Lung microvascular endothelial cell (primary cell): ENCODE results near the gene MED28. TPM values are rescaled to one million over a fixed set of nuclear protein-coding genes. Genes with fewer than 3 reads are reported as not detected.

Source experiments
- DNase-seq, 2 donors: peaks; one replicate each; pipeline versions ENCODE4 v3.0.0 to v3.0.0-alpha.2; 2010; ENCODE audit warnings: low read depth in 2 of 2
- total RNA-seq: library from RNA; depleted of rRNA; stranded (reverse); fragments of >200 nt; gene quantifications from 2 replicates; pipeline ENCODE4 v1.2.1, GENCODE V29; 2014

MED28 gene
- total RNA-seq, 1 donor from 2014 or later = 23.2 TPM

DNA sequence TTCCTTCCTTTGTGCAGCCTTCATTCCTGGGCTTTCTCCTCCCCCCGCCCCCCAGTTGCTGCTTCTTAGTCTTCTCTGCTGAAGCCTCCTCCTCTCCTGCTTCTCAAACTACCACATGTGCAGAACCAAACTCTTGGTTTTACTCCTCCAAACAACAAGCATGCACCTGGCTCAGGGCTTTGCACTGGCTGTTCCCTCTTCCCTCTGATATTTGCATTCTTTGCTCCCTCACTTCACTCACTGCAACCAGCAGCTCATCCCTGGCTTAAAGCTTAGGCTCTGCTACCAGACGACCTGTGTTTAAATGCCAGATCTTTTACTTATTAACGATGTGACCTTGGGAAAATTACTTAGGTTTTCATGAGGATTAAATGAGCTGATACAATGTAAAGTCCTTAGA lies 51.4 kb downstream of the MED28 start:
- DNase-seq = no peak

DNA sequence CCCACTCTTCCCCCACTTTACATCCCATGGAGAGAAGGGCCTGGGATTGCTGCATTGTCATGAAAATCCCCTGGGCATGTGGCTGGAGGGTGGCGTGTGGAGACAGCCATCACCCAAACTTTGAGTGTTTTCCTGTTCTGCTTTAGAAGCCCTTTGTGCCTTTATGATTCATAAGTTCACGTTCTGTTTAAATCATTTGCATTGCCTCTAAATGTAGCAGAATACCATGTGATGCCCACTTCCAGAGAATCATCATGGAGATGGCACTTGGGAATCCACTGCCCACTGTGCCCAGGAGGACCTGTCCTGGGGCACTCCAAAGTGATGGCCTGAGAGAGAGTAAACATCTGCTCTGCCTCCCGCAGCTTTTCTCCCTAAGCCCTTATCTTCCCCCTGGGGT lies 52.8 kb downstream of the MED28 start:
- no peak for DNase-seq

DNA sequence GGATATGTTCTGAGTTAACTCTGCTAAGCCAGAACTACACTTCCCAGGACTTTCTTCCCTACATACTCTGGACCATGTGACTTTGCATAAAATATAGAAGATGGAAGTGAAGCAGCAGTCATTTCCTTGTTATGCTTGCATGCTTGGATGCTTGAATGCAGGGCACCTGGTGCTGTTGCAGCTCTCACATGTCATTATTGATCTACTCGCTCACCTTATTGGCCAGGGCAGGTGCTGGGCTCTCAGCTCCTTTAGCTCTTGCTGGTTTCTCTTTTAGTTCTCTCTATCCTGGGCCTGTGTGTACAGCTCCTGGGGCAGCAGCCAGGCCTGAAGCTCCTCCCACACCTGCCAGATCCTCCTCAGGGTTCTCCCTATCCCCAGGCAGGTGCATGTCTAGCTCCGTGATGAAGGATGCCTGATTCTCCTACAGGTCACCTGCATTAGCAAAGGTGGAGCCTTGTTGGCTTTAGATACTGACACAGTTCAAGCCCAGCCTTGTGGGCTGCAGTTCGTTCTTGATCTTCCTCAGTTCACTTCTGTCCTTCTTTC lies 53.3 kb downstream of the MED28 start:
- no peak for DNase-seq

DNA sequence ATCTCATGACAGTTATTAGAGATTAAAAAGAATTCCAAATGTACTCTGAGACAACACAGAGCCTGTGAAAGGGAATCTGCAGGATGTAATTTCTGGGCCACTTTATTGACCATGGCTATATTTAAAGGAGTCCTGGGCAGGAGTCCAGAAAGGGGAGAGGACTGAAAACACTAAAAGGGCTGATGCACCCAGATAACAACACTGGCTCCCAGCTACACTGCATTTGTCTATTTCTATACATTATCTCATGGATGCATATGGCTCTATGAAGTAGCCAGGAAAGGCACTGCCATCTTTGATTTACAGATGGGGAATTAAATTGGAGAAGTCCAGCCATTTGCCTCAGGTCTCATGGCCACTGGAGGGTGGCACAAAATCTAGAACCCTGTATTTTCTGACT lies 56.0 kb downstream of the MED28 start:
- no peak for DNase-seq

DNA sequence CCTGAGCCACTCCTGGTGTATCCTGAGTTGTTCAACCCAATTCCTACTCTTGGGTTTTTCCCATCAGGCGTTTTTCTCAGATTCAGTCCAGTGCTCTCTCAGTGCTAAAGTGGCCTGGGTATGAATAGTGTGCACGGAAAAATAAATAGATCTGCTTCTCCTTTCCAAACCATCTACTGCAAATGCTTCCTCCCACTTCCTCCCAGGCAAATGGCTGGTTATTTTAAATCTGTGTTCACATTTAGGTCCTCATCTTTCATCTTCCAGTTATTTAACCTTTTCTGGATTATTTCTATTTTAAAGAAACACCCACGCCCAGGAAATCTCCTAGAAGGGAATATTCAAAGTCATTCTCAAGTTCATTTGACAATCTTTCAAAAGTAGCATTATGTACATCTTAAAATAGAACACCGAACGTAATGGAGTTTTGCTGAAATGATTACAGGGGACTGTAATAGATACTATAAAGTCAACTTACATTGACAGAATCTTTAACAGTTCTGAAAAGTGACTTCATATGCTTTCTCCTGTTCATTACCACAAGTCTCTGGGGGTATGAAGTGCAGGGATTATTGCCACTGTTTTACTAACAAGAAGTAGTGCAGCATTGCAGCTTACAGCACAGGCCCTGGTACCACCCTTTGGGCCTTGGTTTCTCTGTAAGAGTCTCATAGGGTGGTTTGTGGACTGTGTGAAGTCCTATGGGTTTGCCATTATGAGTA lies 66.3 kb downstream of the MED28 start:
- no peak for DNase-seq

DNA sequence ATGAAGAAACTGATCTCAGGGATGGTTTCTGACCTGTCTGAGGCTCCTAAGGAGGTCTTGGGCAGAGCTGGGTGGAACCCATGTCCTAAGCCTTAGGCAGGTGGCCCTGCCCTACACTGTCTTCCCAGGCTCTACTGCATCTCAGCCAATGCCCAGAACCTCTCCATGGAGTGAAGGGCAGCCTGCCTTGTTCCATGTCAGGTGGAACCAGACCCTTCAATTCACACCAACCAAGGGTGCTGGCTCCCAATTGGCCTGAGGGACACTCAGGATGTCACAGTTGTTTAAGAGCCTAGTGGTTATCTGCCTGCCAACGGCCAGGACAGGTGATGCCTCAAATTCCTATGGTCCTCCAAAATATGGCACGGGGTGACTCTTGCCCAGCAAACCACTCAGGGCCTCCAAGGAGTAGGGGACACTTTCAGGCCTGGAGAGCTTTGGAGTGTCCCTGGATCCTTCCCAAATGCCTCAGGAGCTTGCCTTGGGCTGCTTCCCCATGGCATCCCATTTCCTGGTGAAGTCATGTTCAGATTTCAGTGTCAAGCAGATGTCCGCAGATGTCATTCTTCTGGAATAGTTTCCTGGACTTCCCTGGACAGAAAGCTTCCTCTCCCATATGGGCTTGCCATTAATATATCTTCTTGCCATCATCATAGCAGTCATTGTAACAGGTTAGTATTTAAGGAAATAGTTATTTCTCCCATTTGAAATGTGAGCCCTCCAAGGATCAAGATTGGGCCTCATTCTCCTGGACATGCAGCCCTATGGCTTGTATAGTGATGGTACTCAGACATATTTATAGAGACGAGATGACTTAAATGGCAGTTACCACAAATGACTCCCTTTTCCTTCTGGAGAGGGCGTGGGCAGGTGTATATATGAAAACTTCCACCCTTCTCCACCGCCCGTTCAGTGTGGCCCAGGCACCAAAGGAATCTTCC lies 67.1 kb downstream of the MED28 start:
- no peak for DNase-seq

DNA sequence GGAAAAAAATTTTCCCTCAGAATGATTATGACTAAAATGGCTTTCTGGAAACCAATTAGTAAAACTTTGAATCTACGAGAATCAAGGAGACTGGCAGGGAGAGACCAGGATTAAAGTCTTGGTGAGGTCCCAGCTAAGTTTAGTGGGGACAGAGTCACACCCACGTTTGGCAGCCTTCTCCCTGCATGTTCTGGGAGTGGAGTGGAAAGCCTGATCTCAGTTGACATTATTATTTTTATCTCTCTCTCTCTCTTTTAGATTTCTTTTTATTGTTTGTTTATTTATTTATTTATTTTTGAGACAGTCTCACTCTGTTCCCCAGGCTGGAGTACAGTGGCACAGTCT lies 67.8 kb downstream of the MED28 start:
- no peak for DNase-seq

Other genes with a start within 250 kb of the MED28 start
- 10.5 and 12.7 TPM in 2 replicates for gene QDPR, start 102.6 kb upstream of the MED28 start, total RNA-seq
- not detected in 2 replicates for gene CLRN2, start 99.5 kb upstream of the MED28 start, total RNA-seq
- gene LAP3, start 37.4 kb upstream of the MED28 start, total RNA-seq = 117 and 174 TPM in 2 replicates
- not detected in 2 replicates for gene FAM184B, start 167.0 kb downstream of the MED28 start, total RNA-seq
- 13.3 and 19.0 TPM in 2 replicates for gene DCAF16, start 196.1 kb downstream of the MED28 start, total RNA-seq
- 4.0 and 14.8 TPM in 2 replicates for gene NCAPG, start 196.3 kb downstream of the MED28 start, total RNA-seq